Measurements from ENCODE around the gene ABHD1. TPM values are rescaled to one million over a fixed set of nuclear protein-coding genes. Genes with fewer than 3 reads are reported as not detected.

Gene ABHD1
- total RNA-seq, 1 experiment from 2014 or later: not detected

GRCh38 chr2:27150639-27151230, 27.1 kb downstream of the ABHD1 start:
- peaks cover 32% of the 10 kb centered on the region for H3K27me3 ChIP-seq

GRCh38 chr2:27152102-27152795, 28.6 kb downstream of the ABHD1 start:
- Histone ChIP-seq H3K4me1 (no peaks in the 10 kb centered on the region), H3K27ac (no peak overlapping the region), H3K36me3 (no peaks in the 10 kb centered on the region), H3K27me3 (peaks cover 40% of the 10 kb centered on the region), H3K4me3 (no peak overlapping the region), H3K9me3 (replicated peaks) (no peaks in the 10 kb centered on the region)
- no peak for DNase-seq

More at GRCh38 chr2:27150639-27151230, 27.1 kb downstream of the ABHD1 start:
- Histone ChIP-seq H3K9me3 (replicated peaks) (no peaks in the 10 kb centered on the region), H3K36me3 (no peaks in the 10 kb centered on the region), H3K4me3 (no peak overlapping the region), H3K4me1 (no peaks in the 10 kb centered on the region), H3K27ac (no peak overlapping the region)
- DNase-seq: no peak

GRCh38 chr2:27152796-27153464, 29.3 kb downstream of the ABHD1 start:
- no peaks in the 10 kb centered on the region for H3K36me3 ChIP-seq
- DNase-seq: no peak
- peaks cover 44% of the 10 kb centered on the region for H3K27me3 ChIP-seq
- H3K9me3 ChIP-seq (replicated peaks): no peaks in the 10 kb centered on the region
- H3K4me1 ChIP-seq: no peaks in the 10 kb centered on the region
- no peak overlapping the region for H3K27ac ChIP-seq
- H3K4me3 ChIP-seq: no peak overlapping the region

- no peaks in the 10 kb centered on the region for H3K36me3 ChIP-seq
- no peaks in the 10 kb centered on the region for H3K9me3 ChIP-seq (replicated peaks)
- no peak overlapping the region for H3K4me3 ChIP-seq
- no peak for DNase-seq
- H3K27me3 ChIP-seq: peaks cover 40% of the 10 kb centered on the region
- H3K27ac ChIP-seq: no peak overlapping the region
- H3K4me1 ChIP-seq: no peaks in the 10 kb centered on the region
Measured at GRCh38 chr2:27154488-27154887, 30.9 kb downstream of the ABHD1 start.

- H3K9me3 ChIP-seq (replicated peaks): no peaks in the 10 kb centered on the region
- no peak overlapping the region for H3K4me3 ChIP-seq
- DNase-seq: no peak
- peaks cover 36% of the 10 kb centered on the region for H3K27me3 ChIP-seq
- H3K36me3 ChIP-seq: no peaks in the 10 kb centered on the region
- no peak overlapping the region for H3K27ac ChIP-seq
- no peaks in the 10 kb centered on the region for H3K4me1 ChIP-seq
Measured at GRCh38 chr2:27155069-27155520, 31.5 kb downstream of the ABHD1 start.

- H3K36me3 ChIP-seq: no peaks in the 10 kb centered on the region
- H3K4me1 ChIP-seq: no peaks in the 10 kb centered on the region
- no peaks in the 10 kb centered on the region for H3K9me3 ChIP-seq (replicated peaks)
- H3K27ac ChIP-seq: no peak overlapping the region
- no peak for DNase-seq
- no peak overlapping the region for H3K4me3 ChIP-seq
- peaks cover 37% of the 10 kb centered on the region for H3K27me3 ChIP-seq
Measured at GRCh38 chr2:27158468-27158867, 34.9 kb downstream of the ABHD1 start.

- H3K4me3 ChIP-seq: no peak overlapping the region
- H3K27ac ChIP-seq: no peak overlapping the region
- no peaks in the 10 kb centered on the region for H3K4me1 ChIP-seq
- H3K36me3 ChIP-seq: no peaks in the 10 kb centered on the region
- H3K9me3 ChIP-seq (replicated peaks): no peaks in the 10 kb centered on the region
- DNase-seq: no peak
- H3K27me3 ChIP-seq: peaks cover 29% of the 10 kb centered on the region
Measured at GRCh38 chr2:27159271-27159670, 35.7 kb downstream of the ABHD1 start.

GRCh38 chr2:27160191-27160590, 36.6 kb downstream of the ABHD1 start:
- no peak for DNase-seq
- H3K4me3 ChIP-seq: no peak overlapping the region
- no peaks in the 10 kb centered on the region for H3K4me1 ChIP-seq
- H3K27ac ChIP-seq: no peak overlapping the region
- no peaks in the 10 kb centered on the region for H3K36me3 ChIP-seq
- H3K9me3 ChIP-seq (replicated peaks): no peaks in the 10 kb centered on the region
- H3K27me3 ChIP-seq: peaks cover 31% of the 10 kb centered on the region

- H3K27me3 ChIP-seq: peaks cover 31% of the 10 kb centered on the region
- H3K9me3 ChIP-seq (replicated peaks): no peaks in the 10 kb centered on the region
- H3K4me3 ChIP-seq: no peak overlapping the region
- DNase-seq: no peak
- H3K4me1 ChIP-seq: no peaks in the 10 kb centered on the region
- no peak overlapping the region for H3K27ac ChIP-seq
- no peaks in the 10 kb centered on the region for H3K36me3 ChIP-seq
Measured at GRCh38 chr2:27162151-27163121, 38.8 kb downstream of the ABHD1 start.

- Histone ChIP-seq H3K36me3 (no peaks in the 10 kb centered on the region), H3K27ac (no peak overlapping the region), H3K27me3 (peaks cover 34% of the 10 kb centered on the region), H3K4me3 (no peak overlapping the region), H3K4me1 (no peaks in the 10 kb centered on the region), H3K9me3 (replicated peaks) (no peaks in the 10 kb centered on the region)
- DNase-seq: no peak
Measured at GRCh38 chr2:27164960-27165763, 41.5 kb downstream of the ABHD1 start.

- Histone ChIP-seq H3K27ac (no peak overlapping the region), H3K36me3 (no peaks in the 10 kb centered on the region), H3K4me3 (no peak overlapping the region), H3K27me3 (peaks cover 36% of the 10 kb centered on the region), H3K4me1 (no peaks in the 10 kb centered on the region), H3K9me3 (replicated peaks) (no peaks in the 10 kb centered on the region)
- no peak for DNase-seq
Measured at GRCh38 chr2:27170581-27171337, 47.1 kb downstream of the ABHD1 start.

- Histone ChIP-seq H3K4me1 (no peaks in the 10 kb centered on the region), H3K9me3 (replicated peaks) (no peaks in the 10 kb centered on the region), H3K27me3 (peaks cover 34% of the 10 kb centered on the region), H3K4me3 (no peak overlapping the region), H3K36me3 (no peaks in the 10 kb centered on the region), H3K27ac (no peak overlapping the region)
- DNase-seq: no peak
Measured at GRCh38 chr2:27171351-27171848, 47.8 kb downstream of the ABHD1 start.

- Histone ChIP-seq H3K27ac (no peak overlapping the region), H3K9me3 (replicated peaks) (no peaks in the 10 kb centered on the region; the same call in 1 of the 2 replicates)
- peak; percentile 27 to 31 for DNase-seq
Measured at GRCh38 chr2:27174638-27175037, 51.0 kb downstream of the ABHD1 start.

More at GRCh38 chr2:27174638-27175037, 51.0 kb downstream of the ABHD1 start:
- no peaks in the 10 kb centered on the region for H3K36me3 ChIP-seq
- H3K4me3 ChIP-seq: no peak overlapping the region
- H3K27me3 ChIP-seq: peaks cover 26% of the 10 kb centered on the region
- no peaks in the 10 kb centered on the region for H3K4me1 ChIP-seq
